ENCODE results near the gene AKAP6.

GRCh38 chr14:32627545-32628298 lies 298.6 kb downstream of the AKAP6 start:
- TF ChIP-seq CTCF (conservative IDR thresholded peaks at IDR 0.05; ENCODE audit: low read length) (no peak), EZH2phosphoT487 (IDR thresholded peaks at IDR 0.05; ENCODE audit: borderline replicate concordance, low read depth, low read length) (no peak)

Data from OCI-LY7 (cell line).